ENCODE data around the gene IQCF5.

DNA sequence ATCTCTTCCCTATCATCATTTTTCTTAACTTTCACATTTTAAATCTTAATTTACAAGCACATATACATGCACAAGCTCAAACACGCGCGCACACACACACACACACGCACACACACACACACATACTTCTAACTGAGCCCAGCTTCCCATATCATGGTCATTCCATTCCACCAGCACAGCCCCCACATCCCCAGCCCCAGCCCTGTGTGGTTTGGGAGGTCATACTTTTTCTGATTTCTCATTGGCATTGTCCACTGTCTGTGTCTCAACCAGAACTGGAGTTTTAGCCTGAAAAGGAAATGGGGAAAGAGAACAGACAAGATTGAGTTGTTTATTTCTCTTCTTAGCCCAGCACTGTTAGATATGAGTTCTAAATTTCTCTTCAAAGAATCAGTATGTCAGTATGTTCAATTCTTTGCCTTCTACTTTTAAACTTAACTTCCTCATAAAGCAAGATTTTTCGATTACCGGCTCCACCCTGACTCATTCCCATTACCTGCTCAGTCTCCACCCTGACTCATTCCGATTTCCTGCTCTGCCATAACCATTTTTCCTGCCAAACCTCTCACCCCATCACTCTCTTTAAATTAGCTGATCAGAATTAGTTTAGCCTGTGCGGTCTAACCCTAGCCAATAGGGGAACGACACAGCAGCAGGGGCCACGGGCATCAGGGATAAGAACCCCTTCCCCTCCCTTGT is 21.4 kb upstream of the IQCF5 start:
- TF ChIP-seq EP300 (IDR thresholded peaks at IDR 0.05) = no peak
- TF ChIP-seq, protein P1, sequence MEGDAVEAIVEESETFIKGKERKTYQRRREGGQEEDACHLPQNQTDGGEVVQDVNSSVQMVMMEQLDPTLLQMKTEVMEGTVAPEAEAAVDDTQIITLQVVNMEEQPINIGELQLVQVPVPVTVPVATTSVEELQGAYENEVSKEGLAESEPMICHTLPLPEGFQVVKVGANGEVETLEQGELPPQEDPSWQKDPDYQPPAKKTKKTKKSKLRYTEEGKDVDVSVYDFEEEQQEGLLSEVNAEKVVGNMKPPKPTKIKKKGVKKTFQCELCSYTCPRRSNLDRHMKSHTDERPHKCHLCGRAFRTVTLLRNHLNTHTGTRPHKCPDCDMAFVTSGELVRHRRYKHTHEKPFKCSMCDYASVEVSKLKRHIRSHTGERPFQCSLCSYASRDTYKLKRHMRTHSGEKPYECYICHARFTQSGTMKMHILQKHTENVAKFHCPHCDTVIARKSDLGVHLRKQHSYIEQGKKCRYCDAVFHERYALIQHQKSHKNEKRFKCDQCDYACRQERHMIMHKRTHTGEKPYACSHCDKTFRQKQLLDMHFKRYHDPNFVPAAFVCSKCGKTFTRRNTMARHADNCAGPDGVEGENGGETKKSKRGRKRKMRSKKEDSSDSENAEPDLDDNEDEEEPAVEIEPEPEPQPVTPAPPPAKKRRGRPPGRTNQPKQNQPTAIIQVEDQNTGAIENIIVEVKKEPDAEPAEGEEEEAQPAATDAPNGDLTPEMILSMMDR (IDR thresholded peaks at IDR 0.05) = no peak
- TF ChIP-seq POLR2A (IDR thresholded peaks at IDR 0.05) = no peak

Measured in ovary (tissue), 3 donors.